ENCODE data around the gene PLCH2. TPM values are rescaled to one million over a fixed set of nuclear protein-coding genes. Genes with fewer than 3 reads are reported as not detected.

The PLCH2 gene
- total RNA-seq, 4 donors from 2014 or later: 0.29 to 2.2 (median 0.76) TPM

GRCh38 chr1:2496087-2496622, 20.1 kb downstream of the PLCH2 start:
- no peak for DNase-seq
- Histone ChIP-seq H3K27ac (no peak overlapping the region), H3K4me1 (no peaks in the 10 kb centered on the region), H3K9me3 (no peaks in the 10 kb centered on the region), H3K4me3 (replicated peaks in 1 of 3) (no peak overlapping the region), H3K27me3 (no peaks in the 10 kb centered on the region), H3K36me3 (no peaks in the 10 kb centered on the region)
- 86 to 87% methylated on average over 16 to 26 of the region's 28 CpGs for WGBS, 2 donors
- no peak for TF ChIP-seq CTCF (IDR thresholded peaks at IDR 0.05)
- no peak for TF ChIP-seq POLR2A (IDR thresholded peaks at IDR 0.05)
- intact Hi-C loops (cut with DNase I): no loop called here

GRCh38 chr1:2496746-2497145, 20.7 kb downstream of the PLCH2 start:
- no peak for DNase-seq
- Histone ChIP-seq H3K9me3 (no peaks in the 10 kb centered on the region), H3K4me1 (no peaks in the 10 kb centered on the region), H3K27ac (no peak overlapping the region), H3K4me3 (replicated peaks in 1 of 3) (no peak overlapping the region), H3K27me3 (no peaks in the 10 kb centered on the region), H3K36me3 (no peaks in the 10 kb centered on the region)
- TF ChIP-seq POLR2A (IDR thresholded peaks at IDR 0.05) (no peak), CTCF (IDR thresholded peaks at IDR 0.05) (no peak)
- 89 to 98% methylated on average over 7 to 11 of the region's 26 CpGs for WGBS, 2 donors
- intact Hi-C loops (cut with DNase I): no loop called here

GRCh38 chr1:2497891-2498290, 21.8 kb downstream of the PLCH2 start:
- TF ChIP-seq POLR2A (IDR thresholded peaks at IDR 0.05) (no peak), CTCF (IDR thresholded peaks at IDR 0.05) (no peak)
- WGBS, 2 donors: 70 to 100% methylated on average over 2 to 3 of the region's 4 CpGs
- intact Hi-C loops (cut with DNase I): no loop called here
- no peak for DNase-seq
- Histone ChIP-seq H3K4me1 (no peaks in the 10 kb centered on the region), H3K9me3 (no peaks in the 10 kb centered on the region), H3K27ac (no peak overlapping the region), H3K27me3 (no peaks in the 10 kb centered on the region), H3K4me3 (replicated peaks in 1 of 3) (no peak overlapping the region), H3K36me3 (no peaks in the 10 kb centered on the region)

- Histone ChIP-seq H3K27me3 (no peaks in the 10 kb centered on the region), H3K9me3 (no peaks in the 10 kb centered on the region), H3K36me3 (no peaks in the 10 kb centered on the region), H3K4me3 (replicated peaks in 1 of 3) (no peak overlapping the region), H3K4me1 (no peaks in the 10 kb centered on the region), H3K27ac (no peak overlapping the region)
- WGBS, 2 donors: 60 to 85% methylated on average over 1 to 4 of the region's 19 CpGs
- TF ChIP-seq POLR2A (IDR thresholded peaks at IDR 0.05) (no peak), CTCF (IDR thresholded peaks at IDR 0.05) (no peak)
- DNase-seq: no peak
- intact Hi-C loops (cut with DNase I): no loop called here
Measured at GRCh38 chr1:2498648-2499047, 22.6 kb downstream of the PLCH2 start.

- DNase-seq: no peak
- Histone ChIP-seq H3K4me1 (no peaks in the 10 kb centered on the region), H3K36me3 (no peaks in the 10 kb centered on the region), H3K27ac (no peak overlapping the region), H3K9me3 (no peaks in the 10 kb centered on the region), H3K4me3 (replicated peaks in 1 of 3) (no peak overlapping the region), H3K27me3 (no peaks in the 10 kb centered on the region)
- TF ChIP-seq CTCF (IDR thresholded peaks at IDR 0.05) (no peak), POLR2A (IDR thresholded peaks at IDR 0.05) (no peak)
- WGBS, 2 donors: 64 to 71% methylated on average over 3 of the region's 4 CpGs
- intact Hi-C loops (cut with DNase I): no loop called here
Measured at GRCh38 chr1:2499260-2499659, 23.2 kb downstream of the PLCH2 start.
